GM19395 (cell line): ENCODE data around the gene SLF1.

Experiments used
- ATAC-seq: cut with Tn5 transposase; IDR thresholded peaks from one replicate; pipeline ENCODE4 v1.9.1; 2021; ENCODE audit warnings: mild to moderate bottlenecking, moderate library complexity; ENCODE audit not compliant: unreplicated experiment

The SLF1 gene

DNA sequence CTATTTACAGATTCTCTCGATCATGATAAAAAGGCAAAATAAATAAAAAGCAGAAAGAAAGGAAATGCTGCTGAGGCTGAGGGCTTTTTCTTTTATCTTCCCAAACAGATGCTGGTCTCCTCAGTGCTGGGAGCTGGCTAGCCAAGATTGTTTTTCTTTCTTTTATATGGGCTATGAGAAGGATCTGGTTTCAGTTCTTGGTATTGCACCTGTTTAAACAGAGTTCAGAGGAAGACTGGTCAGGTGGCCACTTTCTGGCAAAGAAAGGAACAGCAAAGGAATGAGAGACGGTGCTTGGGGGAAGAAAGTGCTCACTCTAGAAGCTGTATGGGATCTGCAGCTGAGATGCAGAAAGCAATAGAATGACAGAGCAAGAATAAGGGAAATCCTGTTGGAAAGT lies 88.9 kb downstream of the SLF1 start:
- no peak for ATAC-seq

DNA sequence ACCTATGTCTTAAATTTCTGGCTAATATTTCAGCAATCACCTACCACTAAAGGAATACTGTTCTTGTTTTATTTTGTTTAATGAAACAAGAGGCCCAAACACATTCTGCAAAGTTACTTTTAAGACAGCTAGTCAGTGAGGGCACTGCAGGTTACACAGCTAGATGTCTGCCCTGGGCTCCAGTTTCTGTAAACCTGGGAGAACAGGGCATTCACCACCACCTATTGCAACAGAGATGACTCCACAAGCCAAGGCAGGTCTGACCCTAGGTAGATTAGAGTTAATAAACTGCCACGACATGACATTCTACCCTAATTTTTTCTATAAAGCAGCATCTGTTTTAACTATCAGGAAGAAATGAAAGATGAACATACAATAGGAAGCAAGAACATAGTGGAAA lies 90.8 kb downstream of the SLF1 start:
- ATAC-seq, result no peak

DNA sequence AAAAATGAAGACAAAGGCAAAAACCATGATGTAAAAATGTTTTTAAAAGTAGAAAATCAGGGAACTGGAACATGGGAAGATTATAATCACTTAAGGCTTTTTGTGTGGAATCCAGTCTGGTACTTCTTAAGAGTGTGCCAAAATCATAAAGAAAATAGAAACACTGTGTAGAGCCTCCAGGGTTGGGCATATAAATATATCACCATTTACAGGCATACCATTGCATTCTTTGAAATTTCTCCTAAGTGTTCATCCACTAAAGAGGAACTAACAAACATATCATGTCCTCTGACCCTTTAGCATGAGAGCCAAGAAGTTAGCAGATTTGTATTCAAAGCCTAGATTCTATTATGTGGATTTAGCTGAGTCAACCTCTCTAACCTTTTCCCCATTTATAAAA lies 93.3 kb downstream of the SLF1 start:
- ATAC-seq, result no peak

DNA sequence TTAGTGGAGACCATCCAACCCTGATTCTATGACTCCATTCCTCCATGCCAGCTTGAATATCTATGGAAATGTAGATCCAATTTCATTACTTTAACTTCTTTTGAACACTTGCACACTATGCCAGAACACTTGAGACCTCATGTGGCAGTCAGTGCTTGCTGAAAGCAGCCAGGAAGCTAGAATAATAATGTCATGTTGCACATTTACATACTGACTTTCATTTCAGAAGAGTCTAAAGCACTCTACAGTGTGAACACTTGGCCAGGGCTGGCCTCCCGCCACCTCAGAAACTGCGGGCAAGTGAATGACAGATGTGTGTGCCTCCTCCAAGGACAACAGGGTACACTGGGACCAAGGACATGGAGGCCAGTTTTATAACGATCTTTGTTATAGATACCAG lies 97.3 kb downstream of the SLF1 start:
- no peak for ATAC-seq

DNA sequence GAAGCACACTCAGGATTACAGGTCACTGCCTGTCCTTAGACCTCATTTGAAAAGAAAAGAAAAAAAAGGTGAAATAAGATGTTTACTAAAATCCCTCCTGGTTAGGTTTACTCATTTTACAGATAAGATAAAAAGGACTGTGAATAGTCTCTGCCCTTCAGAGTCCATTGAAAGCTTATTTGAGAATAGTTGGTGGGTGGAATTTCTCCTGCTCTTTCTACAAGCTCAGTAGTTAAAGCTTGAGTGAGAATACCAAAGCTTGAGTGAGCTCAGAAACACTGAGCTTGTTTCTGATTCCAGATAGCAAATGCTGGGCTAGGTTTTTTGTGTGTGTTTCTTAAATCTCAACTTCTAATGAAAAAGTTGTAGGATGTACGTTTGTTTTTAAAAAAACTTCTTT lies 106.7 kb downstream of the SLF1 start:
- no peak for ATAC-seq

DNA sequence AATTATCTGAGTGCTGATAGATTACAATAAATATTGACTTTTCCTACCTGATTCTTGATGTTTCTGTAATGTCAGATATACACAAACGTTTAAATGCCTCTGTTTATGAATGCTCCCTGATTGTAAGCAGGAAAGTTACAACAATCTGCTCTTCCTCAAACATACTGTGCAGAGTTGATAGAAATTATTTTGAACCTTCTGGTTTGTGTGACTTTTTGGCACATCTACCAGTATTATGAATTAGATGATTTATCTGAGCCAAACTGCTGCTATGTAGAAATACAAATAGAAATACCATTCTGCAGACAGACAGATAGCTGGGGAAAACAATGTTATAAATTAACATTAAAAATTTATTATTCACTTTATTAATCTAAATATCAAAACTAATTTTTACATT lies 113.0 kb downstream of the SLF1 start:
- ATAC-seq, result no peak

DNA sequence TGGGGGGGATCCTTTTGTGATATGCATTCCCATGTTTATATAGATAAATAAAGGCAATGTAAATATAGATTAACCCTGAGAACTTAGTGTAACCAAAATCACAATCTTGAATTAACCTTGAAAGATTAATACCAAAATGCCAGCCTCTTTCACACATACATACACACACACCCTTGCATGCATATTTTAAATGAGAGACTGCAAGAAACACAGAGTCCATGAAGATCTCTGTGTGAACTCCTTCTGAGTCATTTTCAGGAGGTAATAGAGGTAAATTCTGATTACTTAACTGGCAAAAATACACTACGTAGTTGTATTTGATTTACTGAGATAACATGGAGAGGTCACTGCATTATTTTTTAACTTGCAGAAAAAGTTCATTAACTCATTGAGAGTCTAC lies 118.0 kb downstream of the SLF1 start:
- ATAC-seq, result no peak

DNA sequence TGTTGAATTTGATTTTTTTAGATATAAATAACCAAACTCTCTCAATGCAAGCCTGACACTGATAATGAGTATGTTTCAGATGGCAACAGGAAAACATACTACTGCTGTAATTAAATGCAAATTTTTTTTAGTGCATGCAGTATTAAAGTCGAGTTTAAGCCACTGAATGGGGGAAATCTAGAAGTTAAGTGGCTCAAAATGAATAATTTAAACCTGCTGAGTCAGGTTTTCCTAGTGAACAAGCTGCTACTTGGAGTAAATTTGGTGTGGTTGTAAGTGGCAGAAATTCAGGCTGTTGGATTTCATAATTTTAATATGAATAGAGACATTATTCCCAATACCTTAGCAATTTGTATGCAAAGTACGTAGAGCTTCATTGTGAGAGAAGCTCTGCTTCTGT lies 121.8 kb downstream of the SLF1 start:
- ATAC-seq, result no peak

DNA sequence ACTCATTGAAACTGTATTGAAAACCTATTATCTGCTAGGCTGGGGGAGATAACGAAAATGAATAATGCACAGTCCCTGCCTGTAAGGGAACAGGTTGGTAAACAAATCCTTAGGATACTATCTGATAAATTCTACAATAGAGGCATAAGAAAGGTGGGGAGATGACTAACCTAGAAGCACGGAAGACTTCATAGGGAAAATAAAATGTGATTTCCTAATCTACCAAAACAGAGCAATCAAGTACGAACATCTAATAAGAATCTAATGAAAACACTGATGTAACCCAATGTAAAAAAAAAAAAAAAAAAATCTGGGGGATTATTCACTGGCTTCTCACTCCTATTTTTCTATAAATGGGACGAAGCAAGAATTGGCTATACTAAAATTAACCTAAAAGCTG lies 124.4 kb downstream of the SLF1 start:
- ATAC-seq, result no peak

DNA sequence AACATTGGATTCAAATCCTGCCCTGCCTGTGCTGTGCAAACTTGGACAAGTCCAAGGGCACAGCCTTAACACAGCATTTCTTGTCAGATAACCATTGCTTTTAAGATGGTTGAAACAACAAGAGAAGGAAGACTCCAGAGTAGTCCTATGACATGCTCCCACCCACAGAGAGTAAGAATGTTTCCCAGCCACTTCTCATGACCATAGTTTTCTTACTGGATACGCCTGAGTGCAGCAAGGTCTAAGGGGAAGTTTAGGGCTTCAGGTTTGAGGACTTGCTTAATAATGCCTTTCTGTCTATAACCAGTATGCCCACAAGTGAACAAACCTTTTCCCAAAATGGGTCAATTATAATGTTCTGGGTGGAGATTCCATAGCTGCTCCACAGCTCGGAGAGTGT lies 126.4 kb downstream of the SLF1 start:
- no peak for ATAC-seq

DNA sequence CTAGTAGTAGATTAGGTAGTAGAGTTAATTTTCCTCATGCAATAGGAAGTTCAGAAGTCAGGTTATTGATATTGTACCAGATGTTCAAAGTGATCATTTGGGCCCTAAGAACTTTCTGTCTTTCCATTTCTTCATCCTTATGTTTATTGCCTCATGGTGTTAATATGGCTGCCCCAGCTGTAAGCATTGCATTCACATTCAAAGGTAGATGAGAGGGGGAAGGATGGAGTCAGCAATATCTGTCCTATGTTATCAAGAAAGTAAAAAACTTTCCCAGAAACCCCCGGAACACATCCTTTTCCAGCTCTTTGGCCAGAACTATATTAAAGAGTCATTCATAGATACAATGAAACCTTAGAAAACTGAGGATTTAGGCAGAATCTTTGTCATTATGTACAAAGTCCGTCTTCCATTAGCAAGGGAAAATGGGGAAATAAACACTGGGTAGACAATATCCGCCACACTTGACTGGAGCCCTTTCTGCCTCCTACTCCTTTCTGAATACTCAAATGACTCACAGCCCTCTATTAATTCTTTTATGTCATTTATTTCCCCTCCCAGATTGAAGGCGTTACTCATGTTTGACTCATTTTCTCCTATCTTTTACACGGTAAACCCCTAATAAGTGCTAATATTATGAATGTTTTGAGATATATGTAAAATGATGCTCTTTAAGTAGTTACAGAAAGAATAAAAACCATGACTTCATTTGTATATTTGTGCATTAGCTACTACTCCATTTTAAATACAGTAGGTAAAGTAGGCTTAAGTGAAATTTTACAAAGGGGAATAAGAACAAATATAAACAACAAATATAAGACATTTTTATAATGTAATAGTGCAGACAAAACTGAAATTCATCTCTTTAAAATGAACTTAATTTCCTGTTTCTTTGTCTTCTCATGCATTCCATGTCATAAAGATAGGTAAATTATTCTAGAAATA lies 127.6 kb downstream of the SLF1 start:
- ATAC-seq, result peak; percentile 68

DNA sequence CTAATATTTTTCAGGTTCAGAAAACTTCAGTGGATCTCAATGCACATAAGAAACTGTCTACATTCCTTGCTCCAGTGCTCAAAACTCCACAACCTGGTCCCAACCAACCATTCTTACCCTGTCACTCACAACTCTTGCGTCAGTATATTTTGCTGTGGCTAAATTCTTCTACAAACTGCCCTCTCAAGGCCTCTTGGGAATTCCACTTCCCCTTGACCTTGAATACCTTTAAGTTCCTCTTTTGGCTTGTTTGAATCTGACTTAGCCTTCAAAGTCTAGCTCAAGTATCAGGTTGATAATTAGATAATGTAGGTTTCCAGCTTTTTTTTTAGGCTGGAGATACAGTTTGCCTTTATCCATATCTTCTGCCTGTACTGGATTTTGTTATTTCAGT lies 128.3 kb downstream of the SLF1 start:
- peak; percentile 55 for ATAC-seq
